Panc1 (cell line): Measurements from ENCODE around the gene ZDHHC14. TPM values are rescaled to one million over a fixed set of nuclear protein-coding genes. Genes with fewer than 3 reads are reported as not detected.

Experiments
- ATAC-seq: fragments of 200-7000 bp; cut with Tn5 transposase; 2 replicates; pipeline ENCODE4 v1.9.1; 2020; ENCODE audit warnings: mild to moderate bottlenecking, moderate library complexity
- BruUV-seq: library from RNA; stranded (reverse); fragments of 400-500 nt; replicated peaks from 2 replicates; lab custom pipeline; 2021; lab: Mats Ljungman, UMichigan
- CTCF ChIA-PET: fragments of 300-600 bp; sonication (Branson Sonifier 250); formaldehyde crosslinking; loops from one replicate; lab custom pipeline; 2022; ENCODE audit warnings: antibody characterized with exemption; lab: Charles Lee
- POLR2A ChIA-PET: fragments of 300-600 bp; sonication (Branson Sonifier 250); formaldehyde crosslinking; loops from one replicate; lab custom pipeline; 2022; ENCODE audit warnings: antibody characterized with exemption; lab: Charles Lee
- DNase-seq: peaks from one replicate; pipeline ENCODE4 v3.0.0-alpha.2; 2010; ENCODE audit warnings: low read depth, low spot score
- H3K27ac ChIP-seq: 2 replicates; pipeline ENCODE4 v1.5.1; 2011; ENCODE audit warnings: mild to moderate bottlenecking, low read length, inconsistent platforms
- H3K27me3 ChIP-seq: fragments of 200-500 bp; sonication (Bioruptor generic); 2 replicates; pipeline ENCODE4 v1.6.0; 2014; ENCODE audit warnings: low read length, inconsistent platforms; ENCODE audit not compliant: control insufficient read depth, insufficient read depth
- H3K36me3 ChIP-seq: fragments of 200-500 bp; sonication (Bioruptor generic); 2 replicates; pipeline ENCODE4 v1.5.1; 2014; ENCODE audit warnings: inconsistent platforms, mild to moderate bottlenecking, low read length, moderate library complexity; ENCODE audit not compliant: control insufficient read depth, insufficient read depth
- H3K4me1 ChIP-seq: 2 replicates; pipeline ENCODE4 v1.5.1; 2011; ENCODE audit warnings: inconsistent platforms, mild to moderate bottlenecking, low read length, moderate library complexity; ENCODE audit not compliant: control insufficient read depth, insufficient read depth
- H3K4me3 ChIP-seq, 2 experiments: 2 replicates each; pipeline ENCODE4 v1.5.1; 2011 to 2012; ENCODE audit warnings: low read depth in 2 of 2, low read length in 2 of 2, mild to moderate bottlenecking in 2 of 2, inconsistent platforms in 1 of 2, moderate library complexity in 1 of 2
- H3K9me3 ChIP-seq: fragments of 200-500 bp; sonication (Bioruptor generic); 2 replicates; pipeline ENCODE4 v1.5.1; 2014; ENCODE audit warnings: low read depth, mild to moderate bottlenecking, inconsistent platforms, low read length, moderate library complexity; ENCODE audit not compliant: control insufficient read depth, insufficient read depth
- CTCF ChIP-seq: fragments of 450-650 bp; IDR thresholded peaks from 2 replicates; pipeline ENCODE4 v1.5.1; 2017; ENCODE audit warnings: mild to moderate bottlenecking
- POLR2AphosphoS5 ChIP-seq: IDR thresholded peaks from 2 replicates; pipeline ENCODE4 v1.6.1; 2012; ENCODE audit warnings: mild to moderate bottlenecking, low read depth, low read length, moderate library complexity
- REST ChIP-seq, 2 experiments: IDR thresholded peaks; 2 replicates each; pipeline ENCODE4 v1.6.1; 2011 to 2012; ENCODE audit warnings: low read depth in 2 of 2, control low read depth in 1 of 2, low read length in 1 of 2, mild to moderate bottlenecking in 1 of 2, moderate library complexity in 1 of 2; ENCODE audit not compliant: insufficient read depth in 1 of 2
- SIN3A ChIP-seq: IDR thresholded peaks from 2 replicates; pipeline ENCODE4 v1.6.1; 2012; ENCODE audit warnings: low read depth, mild to moderate bottlenecking, low read length, moderate library complexity, borderline replicate concordance; ENCODE audit not compliant: insufficient read depth
- TCF7L2 ChIP-seq: IDR thresholded peaks from 2 replicates; pipeline ENCODE4 v1.6.1; 2011; ENCODE audit warnings: mild to moderate bottlenecking, low read depth, low read length, inconsistent platforms
- in situ Hi-C: cut with HindIII; loops from 2 replicates; pipeline ENCODE4 v1.10.0; 2016; ENCODE audit warnings: low sequenced_read_pairs, low pct_unique_long_range_greater_than_20kb
- intact Hi-C: fragments of 100-400 bp; cut with micrococcal nuclease; formaldehyde crosslinking; loops from one replicate; pipeline ENCODE4 v1.10.0; 2022; ENCODE audit not compliant: unreplicated experiment
- total RNA-seq: library from RNA; stranded (reverse); gene quantifications from one replicate; pipeline ENCODE4 v1.2.1, GENCODE V29; 2021; ENCODE audit not compliant: unreplicated experiment

The ZDHHC14 gene
- total RNA-seq, 1 experiment from 2014 or later = 19.9 TPM

GRCh38 chr6:157650801-157651200 lies 269.8 kb downstream of the ZDHHC14 start:
- TF ChIP-seq TCF7L2 (no peak), POLR2AphosphoS5 (no peak), CTCF (no peak), SIN3A (no peak), REST (IDR thresholded peaks at IDR 0.05; ENCODE audit: insufficient read depth in 1 of 2, low read depth in 2 of 2, low read length in 1 of 2) (no peak)

GRCh38 chr6:157651731-157652490 lies 270.9 kb downstream of the ZDHHC14 start:
- H3K9me3 ChIP-seq = no peaks in the 10 kb centered on the region
- DNase-seq = no peak
- H3K4me3 ChIP-seq = no peak overlapping the region
- H3K27ac ChIP-seq = no peak overlapping the region
- in situ Hi-C loops = loop anchor here (25.0 kb wide), 1 partner anchor 340 kb away; the partner anchor contains the start of gene TMEM242
- POLR2A ChIA-PET = no interaction called here
- H3K4me1 ChIP-seq = no peaks in the 10 kb centered on the region
- H3K27me3 ChIP-seq = no peaks in the 10 kb centered on the region
- no TSS peak for BruUV-seq
- CTCF ChIA-PET = no interaction called here
- ATAC-seq = no peak
- H3K36me3 ChIP-seq = no peaks in the 10 kb centered on the region
- intact Hi-C loops = no loop called here
- no peak for TF ChIP-seq SIN3A
- no peak for TF ChIP-seq REST (IDR thresholded peaks at IDR 0.05; ENCODE audit: insufficient read depth in 1 of 2, low read depth in 2 of 2, low read length in 1 of 2)
- no peak for TF ChIP-seq TCF7L2
- no peak for TF ChIP-seq POLR2AphosphoS5
- no peak for TF ChIP-seq CTCF

More at GRCh38 chr6:157650801-157651200, 269.8 kb downstream of the ZDHHC14 start:
- BruUV-seq = no TSS peak
- in situ Hi-C loops = loop anchor here (25.0 kb wide), 1 partner anchor 338 kb away; the partner anchor contains the start of gene TMEM242
- CTCF ChIA-PET = no interaction called here
- POLR2A ChIA-PET = no interaction called here
- no peak for ATAC-seq
- DNase-seq = no peak
- intact Hi-C loops = no loop called here
- H3K36me3 ChIP-seq = no peaks in the 10 kb centered on the region
- no peak overlapping the region for H3K4me3 ChIP-seq
- H3K4me1 ChIP-seq = no peaks in the 10 kb centered on the region
- H3K9me3 ChIP-seq = no peaks in the 10 kb centered on the region
- H3K27ac ChIP-seq = no peak overlapping the region
- H3K27me3 ChIP-seq = no peaks in the 10 kb centered on the region
